OCI-LY3 (cell line): ENCODE results near the gene ERCC2.

Experiments
- H2AFZ ChIP-seq: fragments of 200-600, 300-600 bp; shearing (Covaris generic); 2 replicates; pipeline ENCODE4 v1.6.0; 2014; ENCODE audit warnings: antibody characterized with exemption, low read depth, low read length
- H3K27ac ChIP-seq: fragments of 200-600, 300-600 bp; sonication (generic); 2 replicates; pipeline ENCODE4 v1.5.1; 2014; ENCODE audit warnings: mild to moderate bottlenecking, low read length, moderate library complexity, mixed read lengths
- H3K27me3 ChIP-seq: fragments of 200-600, 300-600 bp; sonication (generic); 2 replicates; pipeline ENCODE4 v1.6.1; 2014; ENCODE audit warnings: low read depth, low read length, mixed read lengths
- H3K36me3 ChIP-seq: fragments of 200-600, 300-600 bp; sonication (generic); replicated peaks from 2 replicates; pipeline ENCODE3; 2014; ENCODE audit warnings: low read depth, low read length, mixed read lengths
- H3K4me1 ChIP-seq: fragments of 300-600, 200-600 bp; sonication (generic); 2 replicates; pipeline ENCODE4 v1.6.1; 2014; ENCODE audit warnings: low read length, mixed read lengths
- H3K4me2 ChIP-seq: fragments of 200-600, 300-600 bp; sonication (generic); 2 replicates; pipeline ENCODE4 v1.6.1; 2014; ENCODE audit warnings: low read length, mixed read lengths
- H3K4me3 ChIP-seq: fragments of 300-600, 200-600 bp; sonication (generic); 2 replicates; pipeline ENCODE4 v1.5.1; 2014; ENCODE audit warnings: antibody characterized with exemption, mild to moderate bottlenecking, low read length, moderate library complexity
- H3K79me2 ChIP-seq: fragments of 300-600, 200-600 bp; shearing (Covaris generic); 2 replicates; pipeline ENCODE4 v1.6.1; 2014; ENCODE audit warnings: mild to moderate bottlenecking, low read length, mixed read lengths
- H3K9ac ChIP-seq: fragments of 300-600, 200-600 bp; shearing (Covaris generic); 2 replicates; pipeline ENCODE4 v1.6.0; 2014; ENCODE audit warnings: mild to moderate bottlenecking, low read length, moderate library complexity
- H3K9me3 ChIP-seq: fragments of 200-600, 300-600 bp; shearing (Covaris generic); 2 replicates; pipeline ENCODE4 v1.6.1; 2014; ENCODE audit warnings: low read length, mixed read lengths; ENCODE audit not compliant: insufficient read depth
- H4K20me1 ChIP-seq: fragments of 200-600, 300-600 bp; sonication (generic); 2 replicates; pipeline ENCODE4 v1.6.1; 2016; ENCODE audit warnings: low read length, mixed read lengths; ENCODE audit not compliant: insufficient read depth
- EZH2phosphoT487 ChIP-seq: fragments of 200-600 bp; shearing (Covaris generic); IDR thresholded peaks from 2 replicates; pipeline ENCODE4 v1.6.1; 2018; ENCODE audit warnings: antibody characterized with exemption, mixed run types, low read depth
- TF ChIP-seq, protein P1 (sequence below): fragments of 200-600, 300-600 bp; sonication (generic); IDR thresholded peaks from 2 replicates; pipeline ENCODE4 v1.5.1; 2014; ENCODE audit warnings: antibody characterized with exemption, low read length, low read depth

ERCC2 gene

GRCh38 chr19:45356760-45357444 lies 13.5 kb downstream of the ERCC2 start:
- H3K4me2 ChIP-seq = no peak overlapping the region
- H4K20me1 ChIP-seq = no peaks in the 10 kb centered on the region
- no peak overlapping the region for H3K4me3 ChIP-seq
- no peak overlapping the region for H3K27ac ChIP-seq
- no peaks in the 10 kb centered on the region for H3K79me2 ChIP-seq
- no peaks in the 10 kb centered on the region for H3K27me3 ChIP-seq
- TF ChIP-seq, protein P1, sequence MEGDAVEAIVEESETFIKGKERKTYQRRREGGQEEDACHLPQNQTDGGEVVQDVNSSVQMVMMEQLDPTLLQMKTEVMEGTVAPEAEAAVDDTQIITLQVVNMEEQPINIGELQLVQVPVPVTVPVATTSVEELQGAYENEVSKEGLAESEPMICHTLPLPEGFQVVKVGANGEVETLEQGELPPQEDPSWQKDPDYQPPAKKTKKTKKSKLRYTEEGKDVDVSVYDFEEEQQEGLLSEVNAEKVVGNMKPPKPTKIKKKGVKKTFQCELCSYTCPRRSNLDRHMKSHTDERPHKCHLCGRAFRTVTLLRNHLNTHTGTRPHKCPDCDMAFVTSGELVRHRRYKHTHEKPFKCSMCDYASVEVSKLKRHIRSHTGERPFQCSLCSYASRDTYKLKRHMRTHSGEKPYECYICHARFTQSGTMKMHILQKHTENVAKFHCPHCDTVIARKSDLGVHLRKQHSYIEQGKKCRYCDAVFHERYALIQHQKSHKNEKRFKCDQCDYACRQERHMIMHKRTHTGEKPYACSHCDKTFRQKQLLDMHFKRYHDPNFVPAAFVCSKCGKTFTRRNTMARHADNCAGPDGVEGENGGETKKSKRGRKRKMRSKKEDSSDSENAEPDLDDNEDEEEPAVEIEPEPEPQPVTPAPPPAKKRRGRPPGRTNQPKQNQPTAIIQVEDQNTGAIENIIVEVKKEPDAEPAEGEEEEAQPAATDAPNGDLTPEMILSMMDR = no peak
- no peak for TF ChIP-seq EZH2phosphoT487
- no peaks in the 10 kb centered on the region for H3K9me3 ChIP-seq
- no peaks in the 10 kb centered on the region for H3K4me1 ChIP-seq
- no peak overlapping the region for H3K9ac ChIP-seq
- peaks cover 71% of the 10 kb centered on the region for H3K36me3 ChIP-seq
- H2AFZ ChIP-seq = no peak overlapping the region

GRCh38 chr19:45355910-45356309 lies 14.5 kb downstream of the ERCC2 start:
- H4K20me1 ChIP-seq = no peaks in the 10 kb centered on the region
- no peak overlapping the region for H2AFZ ChIP-seq
- no peak overlapping the region for H3K27ac ChIP-seq
- H3K9ac ChIP-seq = no peak overlapping the region
- no peak overlapping the region for H3K4me2 ChIP-seq
- no peaks in the 10 kb centered on the region for H3K9me3 ChIP-seq
- no peak overlapping the region for H3K4me3 ChIP-seq
- H3K79me2 ChIP-seq = no peaks in the 10 kb centered on the region
- TF ChIP-seq, protein P1 = no peak
- no peak for TF ChIP-seq EZH2phosphoT487
- H3K36me3 ChIP-seq = peaks cover 69% of the 10 kb centered on the region
- no peaks in the 10 kb centered on the region for H3K27me3 ChIP-seq
- no peaks in the 10 kb centered on the region for H3K4me1 ChIP-seq

DNA sequence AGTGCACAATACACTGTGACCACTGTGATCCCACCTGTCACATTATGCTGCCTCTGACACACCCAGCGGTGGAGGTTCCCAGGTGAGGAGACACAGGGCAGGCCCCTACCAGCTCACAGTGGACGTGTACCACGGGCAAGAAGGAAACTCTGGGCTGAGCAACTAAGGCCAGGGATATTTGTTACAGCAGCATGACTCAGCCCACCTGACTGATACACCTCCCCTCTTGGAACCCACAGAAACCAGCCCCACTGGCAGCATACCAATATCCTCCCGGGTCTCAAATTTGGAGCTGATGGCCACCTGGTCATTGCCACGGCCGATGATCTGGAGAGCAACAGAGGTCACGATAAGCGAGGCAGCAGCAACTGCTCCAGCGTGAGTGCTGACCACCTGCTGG lies 15.0 kb downstream of the ERCC2 start:
- H3K4me3 ChIP-seq = no peak overlapping the region
- no peak overlapping the region for H3K27ac ChIP-seq
- H3K4me2 ChIP-seq = no peak overlapping the region
- H3K79me2 ChIP-seq = no peaks in the 10 kb centered on the region
- H3K36me3 ChIP-seq = peaks cover 71% of the 10 kb centered on the region
- no peak overlapping the region for H3K9ac ChIP-seq
- TF ChIP-seq, protein P1 = no peak
- TF ChIP-seq EZH2phosphoT487 = no peak
- H3K4me1 ChIP-seq = no peaks in the 10 kb centered on the region
- no peaks in the 10 kb centered on the region for H4K20me1 ChIP-seq
- H3K27me3 ChIP-seq = no peaks in the 10 kb centered on the region
- no peaks in the 10 kb centered on the region for H3K9me3 ChIP-seq
- H2AFZ ChIP-seq = no peak overlapping the region

DNA sequence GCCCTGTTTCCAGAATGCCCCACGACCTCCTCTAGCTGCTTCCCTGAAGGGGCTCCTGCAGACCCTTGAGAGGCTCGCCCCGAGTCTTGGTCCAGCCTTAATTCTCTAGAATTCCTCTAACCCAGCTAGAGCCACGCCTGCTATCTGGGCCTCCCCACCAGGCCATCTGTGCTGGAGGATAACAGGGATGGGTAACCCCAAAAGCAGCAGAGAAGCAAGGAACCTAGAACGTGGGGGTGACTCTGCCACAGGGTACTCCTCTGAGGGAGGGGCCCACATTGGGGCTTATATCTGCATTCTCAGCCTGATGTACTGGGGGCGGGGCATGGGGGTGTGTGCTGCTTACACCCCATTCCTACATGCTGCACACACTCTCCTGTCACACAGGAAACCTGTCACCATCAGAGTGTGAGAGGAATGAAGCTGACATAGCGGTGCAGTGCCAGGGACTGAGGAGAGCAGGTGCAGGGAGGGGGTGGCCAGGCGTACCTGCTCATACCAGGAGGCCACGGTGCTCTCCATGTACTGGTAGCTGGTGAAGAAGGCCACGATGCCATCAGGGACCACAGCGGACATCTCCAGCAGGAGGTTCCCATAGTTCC lies 16.0 kb downstream of the ERCC2 start:
- H3K9me3 ChIP-seq = no peaks in the 10 kb centered on the region
- peaks cover 75% of the 10 kb centered on the region for H3K36me3 ChIP-seq
- H4K20me1 ChIP-seq = no peaks in the 10 kb centered on the region
- no peak overlapping the region for H2AFZ ChIP-seq
- no peak overlapping the region for H3K27ac ChIP-seq
- H3K27me3 ChIP-seq = no peaks in the 10 kb centered on the region
- H3K4me1 ChIP-seq = no peaks in the 10 kb centered on the region
- no peaks in the 10 kb centered on the region for H3K79me2 ChIP-seq
- H3K4me3 ChIP-seq = no peak overlapping the region
- no peak overlapping the region for H3K9ac ChIP-seq
- no peak overlapping the region for H3K4me2 ChIP-seq
- TF ChIP-seq, protein P1 = no peak
- TF ChIP-seq EZH2phosphoT487 = no peak
